BJ (cell line): ENCODE measurements around the gene OR5M3. TPM values are rescaled to one million over a fixed set of nuclear protein-coding genes. Genes with fewer than 3 reads are reported as not detected.

Source experiments
- CTCF ChIA-PET: fragments of 350-600 bp; formaldehyde crosslinking; extraction: SDS; loops from one replicate; lab custom pipeline; 2021; ENCODE audit warnings: antibody characterized with exemption, inconsistent platforms; lab: Yijun Ruan, JAX
- POLR2A ChIA-PET: fragments of 300-600 bp; sonication (Branson Sonifier 250); formaldehyde crosslinking; extraction: SDS; loops from one replicate; lab custom pipeline; 2021; ENCODE audit warnings: antibody characterized with exemption; lab: Charles Lee
- DNase-seq: peaks from one replicate; pipeline ENCODE4 v3.0.0-alpha.2; 2011; ENCODE audit warnings: low read depth
- H3K27me3 ChIP-seq: 2 replicates; pipeline ENCODE4 v1.6.0; 2011; ENCODE audit warnings: low read length; ENCODE audit not compliant: control insufficient read depth, insufficient read depth
- H3K36me3 ChIP-seq: 2 replicates; pipeline ENCODE4 v1.5.1; 2011; ENCODE audit warnings: low read length; ENCODE audit not compliant: control insufficient read depth, insufficient read depth
- H3K4me3 ChIP-seq: 2 replicates; pipeline ENCODE4 v1.5.1; 2011; ENCODE audit warnings: low read depth, mild to moderate bottlenecking, control low read depth, low read length
- CTCF ChIP-seq: IDR thresholded peaks from 2 replicates; pipeline ENCODE4 v1.5.1; 2011; ENCODE audit warnings: low read depth, mild to moderate bottlenecking, control low read depth, inconsistent platforms, low read length, moderate library complexity; ENCODE audit not compliant: insufficient read depth
- polyA plus RNA-seq: library from polyadenylated mRNA; depleted of rRNA; stranded (reverse); fragments of >200 nt; gene quantifications from 2 replicates; pipeline ENCODE4 v1.2.3, GENCODE V29; 2011; rRNA removed

The OR5M3 gene
- polyA plus RNA-seq, 1 experiment, result not detected

DNA sequence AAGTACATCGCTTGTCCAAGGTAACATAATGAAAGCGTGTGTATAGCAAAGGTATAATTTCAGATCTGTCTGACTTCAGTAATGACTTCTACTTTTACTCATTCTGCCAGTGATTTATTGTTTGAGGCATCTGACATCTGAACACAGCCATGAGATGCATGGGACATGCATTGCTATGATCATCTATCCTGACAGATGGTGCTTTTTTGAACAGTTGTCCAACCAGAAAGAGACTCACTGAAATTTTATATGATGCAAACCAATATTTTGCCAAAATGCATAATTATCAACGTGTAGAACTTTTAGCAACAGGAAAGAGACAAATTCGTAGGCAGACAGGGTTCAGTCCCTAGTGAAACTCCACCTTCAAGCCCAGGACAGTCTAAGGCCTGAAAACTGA, 19.6 kb downstream of the OR5M3 start:
- POLR2A ChIA-PET, result no interaction called here

More for the DNA sequence above, 19.6 kb downstream of the OR5M3 start:
- DNase-seq, result no peak
- no peaks in the 10 kb centered on the region for H3K27me3 ChIP-seq
- no peaks in the 10 kb centered on the region for H3K36me3 ChIP-seq
- no peak overlapping the region for H3K4me3 ChIP-seq
- TF ChIP-seq CTCF, result no peak
- CTCF ChIA-PET, result no interaction called here

Other genes starting within 250 kb of the OR5M3 start
- not detected in 2 replicates for gene OR5T2, start 239.1 kb downstream of the OR5M3 start, polyA plus RNA-seq
- not detected in 2 replicates for gene OR5T3, start 221.1 kb downstream of the OR5M3 start, polyA plus RNA-seq
- gene OR5T1, start 199.2 kb downstream of the OR5M3 start, polyA plus RNA-seq, result not detected in 2 replicates
- gene OR8H1, start 181.1 kb downstream of the OR5M3 start, polyA plus RNA-seq, result not detected in 2 replicates
- not detected in 2 replicates for gene OR8K3, start 158.2 kb downstream of the OR5M3 start, polyA plus RNA-seq
- not detected in 2 replicates for gene OR8K1, start 127.3 kb downstream of the OR5M3 start, polyA plus RNA-seq
- not detected in 2 replicates for gene OR8J1, start 119.1 kb downstream of the OR5M3 start, polyA plus RNA-seq
- gene OR8U1, start 97.7 kb downstream of the OR5M3 start, polyA plus RNA-seq, result not detected in 2 replicates
- not detected in 2 replicates for gene OR5AL1, start 60.7 kb downstream of the OR5M3 start, polyA plus RNA-seq
- not detected in 2 replicates for gene OR5M8, start 18.0 kb upstream of the OR5M3 start, polyA plus RNA-seq
- not detected in 2 replicates for gene OR5M11, start 69.9 kb upstream of the OR5M3 start, polyA plus RNA-seq
- not detected in 2 replicates for gene OR5M10, start 104.4 kb upstream of the OR5M3 start, polyA plus RNA-seq
- not detected in 2 replicates for gene OR5M1, start 141.5 kb upstream of the OR5M3 start, polyA plus RNA-seq
- not detected in 2 replicates for gene OR5AP2, start 169.1 kb upstream of the OR5M3 start, polyA plus RNA-seq
- not detected in 2 replicates for gene OR5AR1, start 190.3 kb upstream of the OR5M3 start, polyA plus RNA-seq
- not detected in 2 replicates for gene OR9G1, start 225.7 kb upstream of the OR5M3 start, polyA plus RNA-seq